A549 (cell line): ENCODE results near the gene PRDM10.

Source experiments
- BHLHE40 ChIP-seq: IDR thresholded peaks from 2 replicates; pipeline ENCODE4 v1.6.1; 2012; ENCODE audit warnings: low read depth, low read length, inconsistent platforms
- CBX2 ChIP-seq: fragments of 200-600 bp; sonication (generic); IDR thresholded peaks from 2 replicates; pipeline ENCODE4 v1.6.1; 2016; ENCODE audit warnings: low read depth, mild to moderate bottlenecking, borderline replicate concordance
- CHD2 ChIP-seq: fragments of 150-350 bp; IDR thresholded peaks from 2 replicates; pipeline ENCODE4 v1.6.1; 2014; ENCODE audit warnings: low read length; ENCODE audit not compliant: partially characterized antibody
- CHD4 ChIP-seq: fragments of 200-600 bp; sonication (generic); IDR thresholded peaks from 2 replicates; pipeline ENCODE4 v1.6.1; 2016; ENCODE audit warnings: antibody characterized with exemption, mild to moderate bottlenecking, borderline replicate concordance
- CTCF ChIP-seq: fragments of >200 bp; sonication (Bioruptor Twin); formaldehyde crosslinking; IDR thresholded peaks from 3 replicates; pipeline ENCODE4 v1.5.1; 2016
- MAZ ChIP-seq: fragments of 150-350 bp; IDR thresholded peaks from 2 replicates; pipeline ENCODE4 v1.6.1; 2014; ENCODE audit warnings: antibody characterized with exemption, low read depth, low read length, borderline replicate concordance
- PHF8 ChIP-seq: fragments of 200-600 bp; sonication (generic); IDR thresholded peaks from 2 replicates; pipeline ENCODE4 v1.6.1; 2016; ENCODE audit warnings: low read depth, mild to moderate bottlenecking, antibody characterized with exemption, moderate library complexity, borderline replicate concordance
- POLR2A ChIP-seq: IDR thresholded peaks from 2 replicates; pipeline ENCODE4 v1.6.1; 2012; ENCODE audit warnings: mild to moderate bottlenecking, low read length
- RAD21 ChIP-seq, 2 experiments: fragments of >200 bp in 1 of 2; sonication (Bioruptor Twin) in 1 of 2; formaldehyde crosslinking in 1 of 2; IDR thresholded peaks in 1 of 2; conservative IDR thresholded peaks in 1 of 2; 2 replicates in 1 of 2; 3 replicates in 1 of 2; pipeline ENCODE4 v1.6.1; 2012 to 2018; ENCODE audit warnings: inconsistent platforms in 1 of 2
- TP53 ChIP-seq: fragments of 250-450 bp; sonication (Bioruptor Pico); IDR thresholded peaks from 2 replicates; pipeline ENCODE4 v1.5.0; 2021; ENCODE audit warnings: mild to moderate bottlenecking, moderate library complexity
- TF ChIP-seq, protein P1 (sequence below): fragments of 200-600 bp; sonication (generic); IDR thresholded peaks from 2 replicates; pipeline ENCODE4 v1.6.1; 2016; ENCODE audit warnings: antibody characterized with exemption, mild to moderate bottlenecking, moderate library complexity
- TF ChIP-seq, protein P2 (sequence below): fragments of 450-650 bp; IDR thresholded peaks from 2 replicates; pipeline ENCODE4 v1.6.1; 2014; ENCODE audit warnings: antibody characterized with exemption
- TF ChIP-seq, protein P3 (sequence below): IDR thresholded peaks from 2 replicates; pipeline ENCODE4 v1.6.1; 2012

GRCh38 chr11:129973809-129974208, 28.8 kb downstream of the PRDM10 start:
- TF ChIP-seq CBX2 (no peak), RAD21 (conservative IDR thresholded peaks at IDR 0.05 in 1 of 2, IDR thresholded peaks at IDR 0.05 in 1 of 2) (no peak), CTCF (no peak), CHD2 (no peak), BHLHE40 (no peak), TP53 (CRISPR knock-in tag) (no peak), POLR2A (no peak), PHF8 (no peak), CHD4 (no peak), MAZ (no peak)
- TF ChIP-seq, protein P1, sequence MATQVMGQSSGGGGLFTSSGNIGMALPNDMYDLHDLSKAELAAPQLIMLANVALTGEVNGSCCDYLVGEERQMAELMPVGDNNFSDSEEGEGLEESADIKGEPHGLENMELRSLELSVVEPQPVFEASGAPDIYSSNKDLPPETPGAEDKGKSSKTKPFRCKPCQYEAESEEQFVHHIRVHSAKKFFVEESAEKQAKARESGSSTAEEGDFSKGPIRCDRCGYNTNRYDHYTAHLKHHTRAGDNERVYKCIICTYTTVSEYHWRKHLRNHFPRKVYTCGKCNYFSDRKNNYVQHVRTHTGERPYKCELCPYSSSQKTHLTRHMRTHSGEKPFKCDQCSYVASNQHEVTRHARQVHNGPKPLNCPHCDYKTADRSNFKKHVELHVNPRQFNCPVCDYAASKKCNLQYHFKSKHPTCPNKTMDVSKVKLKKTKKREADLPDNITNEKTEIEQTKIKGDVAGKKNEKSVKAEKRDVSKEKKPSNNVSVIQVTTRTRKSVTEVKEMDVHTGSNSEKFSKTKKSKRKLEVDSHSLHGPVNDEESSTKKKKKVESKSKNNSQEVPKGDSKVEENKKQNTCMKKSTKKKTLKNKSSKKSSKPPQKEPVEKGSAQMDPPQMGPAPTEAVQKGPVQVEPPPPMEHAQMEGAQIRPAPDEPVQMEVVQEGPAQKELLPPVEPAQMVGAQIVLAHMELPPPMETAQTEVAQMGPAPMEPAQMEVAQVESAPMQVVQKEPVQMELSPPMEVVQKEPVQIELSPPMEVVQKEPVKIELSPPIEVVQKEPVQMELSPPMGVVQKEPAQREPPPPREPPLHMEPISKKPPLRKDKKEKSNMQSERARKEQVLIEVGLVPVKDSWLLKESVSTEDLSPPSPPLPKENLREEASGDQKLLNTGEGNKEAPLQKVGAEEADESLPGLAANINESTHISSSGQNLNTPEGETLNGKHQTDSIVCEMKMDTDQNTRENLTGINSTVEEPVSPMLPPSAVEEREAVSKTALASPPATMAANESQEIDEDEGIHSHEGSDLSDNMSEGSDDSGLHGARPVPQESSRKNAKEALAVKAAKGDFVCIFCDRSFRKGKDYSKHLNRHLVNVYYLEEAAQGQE = no peak
- TF ChIP-seq, protein P2, sequence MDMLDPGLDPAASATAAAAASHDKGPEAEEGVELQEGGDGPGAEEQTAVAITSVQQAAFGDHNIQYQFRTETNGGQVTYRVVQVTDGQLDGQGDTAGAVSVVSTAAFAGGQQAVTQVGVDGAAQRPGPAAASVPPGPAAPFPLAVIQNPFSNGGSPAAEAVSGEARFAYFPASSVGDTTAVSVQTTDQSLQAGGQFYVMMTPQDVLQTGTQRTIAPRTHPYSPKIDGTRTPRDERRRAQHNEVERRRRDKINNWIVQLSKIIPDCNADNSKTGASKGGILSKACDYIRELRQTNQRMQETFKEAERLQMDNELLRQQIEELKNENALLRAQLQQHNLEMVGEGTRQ = no peak
- TF ChIP-seq, protein P3, sequence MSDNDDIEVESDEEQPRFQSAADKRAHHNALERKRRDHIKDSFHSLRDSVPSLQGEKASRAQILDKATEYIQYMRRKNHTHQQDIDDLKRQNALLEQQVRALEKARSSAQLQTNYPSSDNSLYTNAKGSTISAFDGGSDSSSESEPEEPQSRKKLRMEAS = no peak
